ENCODE results near the gene FYN.

Gene FYN

DNA sequence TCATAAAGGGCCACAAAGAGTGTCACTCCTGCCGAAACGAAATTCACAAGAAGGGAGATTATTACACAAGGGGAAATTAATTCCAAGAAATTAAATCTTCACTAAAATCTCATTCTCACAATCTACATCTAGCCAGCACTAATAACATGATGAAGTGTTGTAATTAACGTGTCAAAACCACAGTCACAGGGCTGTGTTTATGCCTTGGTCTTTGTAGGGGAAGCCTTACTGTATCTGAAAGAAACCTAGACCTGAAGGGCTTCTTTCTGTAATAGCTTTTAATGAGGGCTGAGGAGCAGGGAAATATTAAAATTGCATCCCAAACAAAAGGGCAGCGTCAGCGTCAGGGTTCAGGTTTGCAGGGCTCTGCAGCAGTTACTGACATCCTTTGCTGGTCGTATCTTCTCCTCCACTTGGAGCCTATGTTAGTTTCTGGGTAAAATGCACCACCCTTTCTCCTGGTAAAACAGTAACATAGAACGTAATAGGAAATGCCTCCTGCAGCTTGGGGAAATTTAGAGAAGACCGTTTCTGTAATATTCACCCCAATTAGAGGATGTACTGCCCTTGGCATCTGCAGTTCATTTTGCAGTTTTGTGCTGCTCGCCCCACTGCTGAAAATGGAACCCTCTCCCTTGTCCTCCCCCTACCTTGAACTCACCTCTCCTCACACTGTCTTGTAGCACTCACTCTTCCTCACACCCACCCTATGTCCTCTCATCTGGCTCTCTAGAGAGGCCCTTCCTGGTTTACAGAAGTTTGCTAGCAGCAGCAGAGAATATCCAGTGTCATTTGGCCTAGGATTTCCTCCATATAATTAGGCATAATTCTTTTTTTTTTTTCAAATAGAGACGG is 158.6 kb downstream of the FYN start:
- TF ChIP-seq, protein P1, sequence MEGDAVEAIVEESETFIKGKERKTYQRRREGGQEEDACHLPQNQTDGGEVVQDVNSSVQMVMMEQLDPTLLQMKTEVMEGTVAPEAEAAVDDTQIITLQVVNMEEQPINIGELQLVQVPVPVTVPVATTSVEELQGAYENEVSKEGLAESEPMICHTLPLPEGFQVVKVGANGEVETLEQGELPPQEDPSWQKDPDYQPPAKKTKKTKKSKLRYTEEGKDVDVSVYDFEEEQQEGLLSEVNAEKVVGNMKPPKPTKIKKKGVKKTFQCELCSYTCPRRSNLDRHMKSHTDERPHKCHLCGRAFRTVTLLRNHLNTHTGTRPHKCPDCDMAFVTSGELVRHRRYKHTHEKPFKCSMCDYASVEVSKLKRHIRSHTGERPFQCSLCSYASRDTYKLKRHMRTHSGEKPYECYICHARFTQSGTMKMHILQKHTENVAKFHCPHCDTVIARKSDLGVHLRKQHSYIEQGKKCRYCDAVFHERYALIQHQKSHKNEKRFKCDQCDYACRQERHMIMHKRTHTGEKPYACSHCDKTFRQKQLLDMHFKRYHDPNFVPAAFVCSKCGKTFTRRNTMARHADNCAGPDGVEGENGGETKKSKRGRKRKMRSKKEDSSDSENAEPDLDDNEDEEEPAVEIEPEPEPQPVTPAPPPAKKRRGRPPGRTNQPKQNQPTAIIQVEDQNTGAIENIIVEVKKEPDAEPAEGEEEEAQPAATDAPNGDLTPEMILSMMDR (IDR thresholded peaks at IDR 0.05; ENCODE audit: low read depth, low read length) = no peak
- no peak for TF ChIP-seq POLR2A (IDR thresholded peaks at IDR 0.05; ENCODE audit: extremely low read depth, insufficient read length)
- TF ChIP-seq MYC (IDR thresholded peaks at IDR 0.05; ENCODE audit: low read depth, low read length) = no peak
- DNase-seq (ENCODE audit: low read depth) = no peak
- H3K4me3 ChIP-seq (ENCODE audit: low read depth, low read length) = no peak overlapping the region

DNA sequence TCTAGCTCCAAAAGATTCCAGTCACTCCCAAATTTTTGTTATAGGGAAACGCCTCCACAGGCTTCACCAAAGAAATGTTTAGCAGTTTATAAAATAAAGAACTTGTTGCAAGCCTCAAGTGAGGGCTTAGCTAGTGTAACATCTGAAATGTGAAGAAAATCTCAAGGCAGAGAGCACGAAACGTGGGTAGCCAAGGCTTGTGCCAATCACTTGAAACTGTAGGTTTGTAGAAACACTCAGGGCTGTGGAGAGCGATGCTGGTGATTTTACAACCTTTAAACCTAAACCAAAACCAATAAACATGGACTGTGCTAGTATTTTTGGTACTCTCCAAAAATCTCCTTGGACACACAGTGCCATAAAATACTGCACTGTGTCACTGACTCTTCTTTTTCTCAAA is 159.4 kb downstream of the FYN start:
- DNase-seq (ENCODE audit: low read depth) = no peak
- H3K4me3 ChIP-seq (ENCODE audit: low read depth, low read length) = no peak overlapping the region
- TF ChIP-seq, protein P2, sequence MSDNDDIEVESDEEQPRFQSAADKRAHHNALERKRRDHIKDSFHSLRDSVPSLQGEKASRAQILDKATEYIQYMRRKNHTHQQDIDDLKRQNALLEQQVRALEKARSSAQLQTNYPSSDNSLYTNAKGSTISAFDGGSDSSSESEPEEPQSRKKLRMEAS (IDR thresholded peaks at IDR 0.05; ENCODE audit: low read depth, low read length) = no peak
- TF ChIP-seq MYC (IDR thresholded peaks at IDR 0.05; ENCODE audit: low read depth, low read length) (no peak), POLR2A (IDR thresholded peaks at IDR 0.05; ENCODE audit: extremely low read depth, insufficient read length) (no peak)
- TF ChIP-seq, protein P1 (IDR thresholded peaks at IDR 0.05; ENCODE audit: low read depth, low read length) = no peak

DNA sequence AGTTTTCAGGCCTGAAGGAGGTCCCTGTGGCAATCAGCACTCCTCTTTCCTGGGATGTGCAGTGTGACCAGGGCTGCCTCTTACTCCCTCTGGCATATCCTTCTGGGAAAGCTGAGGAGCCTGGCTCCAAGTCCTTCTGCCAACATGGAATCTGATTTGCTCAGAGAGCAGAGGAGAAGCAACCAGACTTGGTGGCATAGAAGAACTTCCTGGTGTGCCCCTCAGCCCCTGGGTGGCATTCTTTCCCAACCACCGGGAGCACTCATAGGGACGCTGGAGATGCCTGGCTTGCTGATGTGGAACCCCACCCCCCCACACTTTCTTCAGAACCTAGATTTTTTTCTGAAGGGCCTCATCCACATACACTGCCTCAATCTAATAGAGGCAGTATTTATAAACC is 160.0 kb downstream of the FYN start:
- H3K4me3 ChIP-seq (ENCODE audit: low read depth, low read length) = no peak overlapping the region
- no peak for TF ChIP-seq POLR2A (IDR thresholded peaks at IDR 0.05; ENCODE audit: extremely low read depth, insufficient read length)
- TF ChIP-seq, protein P2 (IDR thresholded peaks at IDR 0.05; ENCODE audit: low read depth, low read length) = no peak
- no peak for TF ChIP-seq MYC (IDR thresholded peaks at IDR 0.05; ENCODE audit: low read depth, low read length)
- TF ChIP-seq, protein P1 (IDR thresholded peaks at IDR 0.05; ENCODE audit: low read depth, low read length) = no peak
- no peak for DNase-seq (ENCODE audit: low read depth)

DNA sequence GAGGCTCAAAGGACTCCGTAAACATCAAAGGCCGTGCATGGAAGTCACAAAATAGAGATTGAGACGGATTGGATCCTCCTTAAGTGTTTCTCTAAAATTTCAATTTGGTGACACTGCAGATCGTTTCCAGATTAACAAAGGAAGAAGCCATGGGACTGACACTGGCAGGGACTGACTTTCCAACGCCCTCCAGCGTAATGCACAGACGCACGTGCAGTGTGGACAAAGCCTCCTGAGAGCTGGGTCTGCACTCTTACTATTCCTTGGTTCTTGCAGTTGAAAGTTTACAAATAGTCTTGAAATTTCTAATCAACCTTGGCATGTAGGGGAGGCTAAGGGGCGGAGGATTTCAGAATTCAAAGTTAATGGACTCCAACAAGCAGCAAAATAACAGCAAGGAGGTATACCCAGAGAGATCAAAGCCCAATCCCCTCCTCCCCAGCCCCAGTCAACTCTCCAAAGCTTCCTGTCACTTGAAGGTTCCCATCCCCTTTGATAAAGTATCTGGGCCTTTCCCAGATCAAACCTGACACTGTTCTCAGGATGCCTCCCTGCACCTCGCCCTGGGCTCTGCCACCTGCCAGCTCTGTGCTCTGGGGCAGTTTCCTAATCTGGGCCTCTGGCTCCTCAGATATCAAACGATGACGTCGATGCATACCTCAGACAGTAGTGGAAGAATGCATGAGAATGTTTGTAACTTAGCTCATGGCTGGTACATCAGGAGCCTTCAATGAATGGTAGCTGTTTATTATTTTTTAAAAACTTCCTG is 161.1 kb downstream of the FYN start:
- TF ChIP-seq, protein P1 (IDR thresholded peaks at IDR 0.05; ENCODE audit: low read depth, low read length) = no peak
- TF ChIP-seq MYC (IDR thresholded peaks at IDR 0.05; ENCODE audit: low read depth, low read length) = no peak
- DNase-seq (ENCODE audit: low read depth) = no peak
- no peak overlapping the region for H3K4me3 ChIP-seq (ENCODE audit: low read depth, low read length)

DNA sequence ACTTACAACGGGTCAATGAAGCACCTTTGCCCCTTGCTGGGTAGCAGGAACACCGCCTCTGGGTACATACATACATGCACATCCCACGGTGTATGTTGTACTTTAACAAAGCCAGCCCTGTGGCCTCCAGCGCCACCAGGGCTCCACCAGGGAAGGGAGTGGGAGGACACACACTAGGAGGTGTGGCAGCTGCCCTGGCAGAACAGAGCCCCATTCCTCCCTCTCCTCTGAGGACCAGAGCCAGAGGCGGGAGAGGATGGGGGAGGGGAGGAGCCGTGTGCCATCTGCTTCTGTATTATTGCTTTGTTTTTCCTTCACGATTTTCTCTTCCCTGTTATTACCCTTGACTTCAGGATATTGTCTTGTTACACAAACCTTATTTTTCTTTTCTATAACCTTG is 161.8 kb downstream of the FYN start:
- no peak for DNase-seq (ENCODE audit: low read depth)
- TF ChIP-seq MYC (IDR thresholded peaks at IDR 0.05; ENCODE audit: low read depth, low read length) (no peak), POLR2A (IDR thresholded peaks at IDR 0.05; ENCODE audit: extremely low read depth, insufficient read length) (no peak)
- TF ChIP-seq, protein P1 (IDR thresholded peaks at IDR 0.05; ENCODE audit: low read depth, low read length) = no peak
- TF ChIP-seq, protein P2 (IDR thresholded peaks at IDR 0.05; ENCODE audit: low read depth, low read length) = no peak
- H3K4me3 ChIP-seq (ENCODE audit: low read depth, low read length) = no peak overlapping the region
